Keratinocyte (primary cell): ENCODE data around the gene SYT8.
"Not testable (repeated sequence)": the region's sequence is repeated elsewhere in the genome, so short reads cannot be mapped to it uniquely, and the experiment has no call there.

Source experiments
- CTCF ChIP-seq, 3 experiments: IDR thresholded peaks in 1 of 3; conservative IDR thresholded peaks in 1 of 3; optimal IDR thresholded peaks in 1 of 3; 2 replicates in 2 of 3; 3 replicates in 1 of 3; pipeline versions ENCODE3 to v1.5.1; 2011; ENCODE audit warnings: low read length in 3 of 3, mild to moderate bottlenecking in 3 of 3, moderate library complexity in 2 of 3, control low read depth in 1 of 3, inconsistent platforms in 1 of 3; ENCODE audit not compliant: insufficient read depth in 2 of 3; ENCODE audit errors: extremely low read depth in 1 of 3
- EZH2 ChIP-seq: IDR thresholded peaks from one replicate; pipeline ENCODE4 v1.6.1; 2012; ENCODE audit warnings: inconsistent platforms, mild to moderate bottlenecking, low read length, moderate library complexity

DNA sequence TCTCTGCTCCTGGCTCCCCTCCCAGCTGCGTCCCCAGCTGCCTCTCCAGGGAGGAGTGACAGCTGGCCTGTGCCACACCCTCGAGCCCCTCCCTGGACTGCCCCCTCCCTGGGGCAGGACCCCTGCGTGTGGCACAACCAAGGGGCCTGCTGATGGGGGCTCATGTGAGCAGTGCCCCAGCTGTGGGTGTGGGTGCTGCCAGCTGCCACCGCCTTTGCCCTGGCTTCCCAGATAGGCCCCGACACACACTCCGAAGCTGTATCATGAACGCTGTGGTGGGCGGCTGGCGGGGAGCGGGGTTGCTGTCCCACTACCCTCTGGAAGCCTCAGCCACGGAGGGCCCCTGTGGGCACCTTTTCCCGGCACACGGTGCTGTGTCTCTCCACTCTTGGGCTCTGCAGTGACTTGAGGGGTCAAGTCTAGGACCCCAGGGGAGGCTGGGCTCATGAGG is 41.1 kb downstream of the SYT8 start:
- TF ChIP-seq CTCF (optimal IDR thresholded peaks at IDR 0.05 in 1 of 3, IDR thresholded peaks at IDR 0.05 in 1 of 3, conservative IDR thresholded peaks at IDR 0.05 in 1 of 3; ENCODE audit: extremely low read depth in 1 of 3, insufficient read depth in 2 of 3, low read length in 3 of 3); EZH2: not testable (repeated sequence)
